ENCODE measurements around the gene CHRNB2. TPM values are rescaled to one million over a fixed set of nuclear protein-coding genes. Genes with fewer than 3 reads are reported as not detected.

Gene CHRNB2
- total RNA-seq, 1 experiment from 2014 or later, result 1.8 TPM

GRCh38 chr1:154553056-154554030 lies 14.2 kb upstream of the CHRNB2 start:
- no peak overlapping the region for H4K5ac ChIP-seq (ENCODE audit: insufficient read length, low read depth, low read length)
- Mint-ChIP-seq H3K27ac (no peak overlapping the region), H3K9me3 (no peaks in the 10 kb centered on the region), H3K4me3 (no peak overlapping the region), H3K36me3 (ENCODE audit: insufficient read depth in 1 of 3, low read depth in 3 of 3) (peaks cover 52 to 80% (median 75%) of the 10 kb centered on the region in 3 experiments), H3K27me3 (ENCODE audit: low read depth) (no peaks in the 10 kb centered on the region), H3K4me1 (peaks cover 19% of the 10 kb centered on the region in 2 experiments)
- H2AFZ ChIP-seq (ENCODE audit: low read length), result no peak overlapping the region
- no peak overlapping the region for H3K27ac ChIP-seq (ENCODE audit: insufficient read length, low read depth, low read length)
- H2BK20ac ChIP-seq (ENCODE audit: low read depth, low read length, poor library complexity, severe bottlenecking), result no peak overlapping the region
- H2BK15ac ChIP-seq (ENCODE audit: low read depth, low read length), result no peak overlapping the region
- no peak for DNase-seq
- H4K8ac ChIP-seq (replicated peaks; ENCODE audit: insufficient read length, low read depth, low read length), result no peak overlapping the region
- H2BK12ac ChIP-seq (ENCODE audit: insufficient read length, low read depth, low read length), result no peak overlapping the region
- H3K27me3 ChIP-seq (ENCODE audit: insufficient read depth, low read length), result no peaks in the 10 kb centered on the region
- H3K9ac ChIP-seq (ENCODE audit: extremely low read depth, insufficient read length, low read length), result no peak overlapping the region
- no peak overlapping the region for H3K4me2 ChIP-seq (ENCODE audit: insufficient read depth, insufficient read length, low read length)
- H2BK5ac ChIP-seq (ENCODE audit: insufficient read length, low read length), result no peak overlapping the region
- no peak overlapping the region for H3K4ac ChIP-seq (ENCODE audit: low read depth, low read length)
- no peak overlapping the region for H2AK5ac ChIP-seq (ENCODE audit: insufficient read length, low read length)
- H4K20me1 ChIP-seq (ENCODE audit: control insufficient read depth, insufficient read depth, insufficient read length), result no peaks in the 10 kb centered on the region
- TF ChIP-seq CTCF (conservative IDR thresholded peaks at IDR 0.05), result no peak
- WGBS (ENCODE audit: extremely low coverage, insufficient read length, low lambda C conversion rate), result no CpG with 5 or more reads among the region's 12 CpGs
- no peak overlapping the region for H3K56ac ChIP-seq (ENCODE audit: insufficient read length, low read depth, low read length)
- no peak overlapping the region for H3T11ph ChIP-seq (ENCODE audit: low read length)
- peaks cover 9% of the 10 kb centered on the region; the same call in 1 of the 2 replicates for H3K79me2 ChIP-seq (ENCODE audit: insufficient read depth, low read length)
- no peak overlapping the region for H2BK120ac ChIP-seq (ENCODE audit: low read depth, low read length, poor library complexity, severe bottlenecking)
- H3K14ac ChIP-seq (ENCODE audit: insufficient read depth, low read length), result no peak overlapping the region
- H3K23ac ChIP-seq (ENCODE audit: insufficient read length, low read depth, low read length), result no peak overlapping the region
- no peak overlapping the region for H3K18ac ChIP-seq (ENCODE audit: insufficient read length, low read depth, low read length)
- no peaks in the 10 kb centered on the region for H3K9me3 ChIP-seq (ENCODE audit: control insufficient read depth, low read depth, low read length)
- no peak overlapping the region for H4K91ac ChIP-seq (ENCODE audit: insufficient read length, low read depth, low read length)
- H3K23me2 ChIP-seq (ENCODE audit: insufficient read length, low read depth, low read length, poor library complexity, severe bottlenecking), result peaks cover 11% of the 10 kb centered on the region
- peaks cover 5% of the 10 kb centered on the region for H3K79me1 ChIP-seq (ENCODE audit: insufficient read depth, low read depth, low read length, poor library complexity, severe bottlenecking)
- no peaks in the 10 kb centered on the region; the same call in 1 of the 2 replicates for H3K4me1 ChIP-seq (ENCODE audit: insufficient read depth, low read length)
